HEK293 (cell line): ENCODE results near the gene SLC24A2.

Source experiments
- CTCF ChIA-PET: fragments of 350-600 bp; formaldehyde crosslinking; extraction: SDS; loops from one replicate; lab custom pipeline; 2021; ENCODE audit warnings: antibody characterized with exemption; lab: Yijun Ruan, JAX
- POLR2A ChIA-PET: fragments of 300-600 bp; formaldehyde crosslinking; extraction: SDS; loops from one replicate; lab custom pipeline; 2020; ENCODE audit warnings: antibody characterized with exemption, inconsistent platforms; lab: Yijun Ruan, JAX
- H3K27ac ChIP-seq: fragments of 200-500 bp; sonication (Bioruptor generic); 2 replicates; pipeline ENCODE4 v1.5.1; 2014; ENCODE audit warnings: low read depth, low read length, control low read depth, inconsistent platforms; ENCODE audit errors: extremely low read depth
- H3K36me3 ChIP-seq, 2 experiments: fragments of 200-500 bp in 1 of 2; sonication (Bioruptor generic) in 1 of 2; 1 replicate in 1 of 2; 2 replicates in 1 of 2; pipeline ENCODE4 v1.5.1; 2014 to 2017; ENCODE audit warnings: inconsistent platforms in 2 of 2, low read length in 2 of 2; ENCODE audit not compliant: control insufficient read depth in 2 of 2, insufficient read depth in 1 of 2
- H3K4me1 ChIP-seq: fragments of 200-500 bp; sonication (Bioruptor generic); 2 replicates; pipeline ENCODE4 v1.5.1; 2014; ENCODE audit warnings: mild to moderate bottlenecking, low read length, inconsistent platforms; ENCODE audit not compliant: control insufficient read depth, insufficient read depth
- H3K4me3 ChIP-seq: 2 replicates; pipeline ENCODE4 v1.5.1; 2011; ENCODE audit warnings: low read depth, mild to moderate bottlenecking, control low read depth, low read length, moderate library complexity
- H3K9me3 ChIP-seq: fragments of 200-500 bp; sonication (Bioruptor generic); 2 replicates; pipeline ENCODE4 v1.5.1; 2014; ENCODE audit warnings: low read depth, low read length, inconsistent platforms; ENCODE audit not compliant: control insufficient read depth, insufficient read depth
- AEBP2 ChIP-seq: fragments of 450-650 bp; formaldehyde crosslinking; IDR thresholded peaks from 2 replicates; pipeline ENCODE4 v1.5.1; 2016; ENCODE audit warnings: missing biosample characterization, missing genetic modification characterization, borderline replicate concordance
- ELK4 ChIP-seq: IDR thresholded peaks from 2 replicates; pipeline ENCODE4 v1.6.1; 2011; ENCODE audit warnings: mild to moderate bottlenecking, low read depth, low read length, borderline replicate concordance
- IKZF3 ChIP-seq: fragments of 450-650 bp; IDR thresholded peaks from 2 replicates; pipeline ENCODE4 v1.5.0; 2018; ENCODE audit warnings: missing biosample characterization, mild to moderate bottlenecking, missing genetic modification characterization, moderate library complexity
- OSR2 ChIP-seq: fragments of 450-650 bp; formaldehyde crosslinking; IDR thresholded peaks from 2 replicates; pipeline ENCODE4 v1.5.1; 2016; ENCODE audit warnings: missing biosample characterization, missing genetic modification characterization
- SCRT2 ChIP-seq: fragments of 450-650 bp; formaldehyde crosslinking; IDR thresholded peaks from 2 replicates; pipeline ENCODE4 v1.5.1; 2016; ENCODE audit warnings: missing biosample characterization, missing genetic modification characterization
- ZBTB48 ChIP-seq: fragments of 450-650 bp; formaldehyde crosslinking; IDR thresholded peaks from 2 replicates; pipeline ENCODE4 v1.5.1; 2016; ENCODE audit warnings: missing biosample characterization, missing genetic modification characterization
- ZBTB6 ChIP-seq: fragments of 450-650 bp; formaldehyde crosslinking; IDR thresholded peaks from 2 replicates; pipeline ENCODE4 v1.5.1; 2017; ENCODE audit warnings: missing biosample characterization, missing genetic modification characterization
- ZBTB7A ChIP-seq: fragments of 450-650 bp; formaldehyde crosslinking; IDR thresholded peaks from 2 replicates; pipeline ENCODE4 v1.5.1; 2016; ENCODE audit warnings: low read depth, missing biosample characterization, missing genetic modification characterization
- ZFP41 ChIP-seq: fragments of 450-650 bp; formaldehyde crosslinking; IDR thresholded peaks from 2 replicates; pipeline ENCODE4 v1.5.1; 2016; ENCODE audit warnings: missing biosample characterization, missing genetic modification characterization, borderline replicate concordance
- ZNF114 ChIP-seq: fragments of 450-650 bp; formaldehyde crosslinking; IDR thresholded peaks from 2 replicates; pipeline ENCODE4 v1.5.0; 2017; ENCODE audit warnings: missing biosample characterization, missing genetic modification characterization
- ZNF155 ChIP-seq: fragments of 450-650 bp; formaldehyde crosslinking; IDR thresholded peaks from 2 replicates; pipeline ENCODE4 v1.5.1; 2016; ENCODE audit warnings: missing biosample characterization, missing genetic modification characterization
- ZNF248 ChIP-seq: fragments of 450-650 bp; formaldehyde crosslinking; IDR thresholded peaks from 2 replicates; pipeline ENCODE4 v1.5.1; 2017; ENCODE audit warnings: missing biosample characterization, missing genetic modification characterization
- ZNF274 ChIP-seq, 2 experiments: fragments of 200-500 bp in 1 of 2; fragments of 450-650 bp in 1 of 2; sonication (Bioruptor generic) in 1 of 2; formaldehyde crosslinking in 1 of 2; IDR thresholded peaks; 2 replicates each; pipeline versions ENCODE4 v1.5.1 to v1.6.1; 2014 to 2016; ENCODE audit warnings: borderline replicate concordance in 1 of 2, inconsistent platforms in 1 of 2, low read length in 1 of 2, missing biosample characterization in 1 of 2, missing genetic modification characterization in 1 of 2
- ZNF302 ChIP-seq: fragments of 450-650 bp; formaldehyde crosslinking; IDR thresholded peaks from 2 replicates; pipeline ENCODE4 v1.5.1; 2016; ENCODE audit warnings: missing biosample characterization, missing genetic modification characterization, low read depth
- ZNF324 ChIP-seq: fragments of 450-650 bp; formaldehyde crosslinking; IDR thresholded peaks from 2 replicates; pipeline ENCODE4 v1.5.1; 2016; ENCODE audit warnings: missing biosample characterization, missing genetic modification characterization
- ZNF341 ChIP-seq: fragments of 450-650 bp; formaldehyde crosslinking; IDR thresholded peaks from 2 replicates; pipeline ENCODE4; 2016; ENCODE audit warnings: low read depth, missing biosample characterization, missing genetic modification characterization
- ZNF350 ChIP-seq: fragments of 450-650 bp; formaldehyde crosslinking; IDR thresholded peaks from 2 replicates; pipeline ENCODE4 v1.5.0; 2017; ENCODE audit warnings: missing biosample characterization, mild to moderate bottlenecking, missing genetic modification characterization
- ZNF37A ChIP-seq: fragments of 450-650 bp; IDR thresholded peaks from 2 replicates; pipeline ENCODE4 v1.5.1; 2018; ENCODE audit warnings: missing biosample characterization, missing genetic modification characterization
- ZNF391 ChIP-seq: fragments of 450-650 bp; formaldehyde crosslinking; IDR thresholded peaks from 2 replicates; pipeline ENCODE4 v1.5.1; 2016; ENCODE audit warnings: low read depth, missing biosample characterization, missing genetic modification characterization, borderline replicate concordance
- ZNF510 ChIP-seq: fragments of 450-650 bp; formaldehyde crosslinking; IDR thresholded peaks from 2 replicates; pipeline ENCODE4 v1.5.1; 2018; ENCODE audit warnings: mild to moderate bottlenecking, missing genetic modification characterization, missing biosample characterization; ENCODE audit not compliant: insufficient replicate concordance
- ZNF560 ChIP-seq: fragments of 450-650 bp; formaldehyde crosslinking; IDR thresholded peaks from 2 replicates; pipeline ENCODE4 v1.5.1; 2017; ENCODE audit warnings: missing biosample characterization, missing genetic modification characterization, borderline replicate concordance
- ZNF610 ChIP-seq: fragments of 450-650 bp; formaldehyde crosslinking; IDR thresholded peaks from 2 replicates; pipeline ENCODE4 v1.5.1; 2016; ENCODE audit warnings: missing biosample characterization, missing genetic modification characterization, borderline replicate concordance
- ZNF629 ChIP-seq: fragments of 450-650 bp; formaldehyde crosslinking; IDR thresholded peaks from 2 replicates; pipeline ENCODE4 v1.5.1; 2017; ENCODE audit warnings: missing biosample characterization, missing genetic modification characterization
- ZNF660 ChIP-seq: fragments of 450-650 bp; IDR thresholded peaks from 2 replicates; pipeline ENCODE4 v1.5.1; 2018; ENCODE audit warnings: missing biosample characterization, mild to moderate bottlenecking, missing genetic modification characterization
- ZNF664 ChIP-seq: fragments of 450-650 bp; formaldehyde crosslinking; IDR thresholded peaks from 2 replicates; pipeline ENCODE4 v1.5.1; 2016; ENCODE audit warnings: missing biosample characterization, missing genetic modification characterization
- ZSCAN30 ChIP-seq: fragments of 450-650 bp; IDR thresholded peaks from 2 replicates; pipeline ENCODE4 v1.5.1; 2018; ENCODE audit warnings: missing biosample characterization, mild to moderate bottlenecking, missing genetic modification characterization, moderate library complexity

Gene SLC24A2

GRCh38 chr9:19787672-19788071, 1.2 kb downstream of the SLC24A2 start:
- no peak overlapping the region for H3K4me3 ChIP-seq

GRCh38 chr9:19785230-19785629, 3.6 kb downstream of the SLC24A2 start:
- H3K4me1 ChIP-seq = no peaks in the 10 kb centered on the region; the same call in 1 of the 2 replicates
- no peak for TF ChIP-seq ZNF302 (tag by site-specific recombination)
- TF ChIP-seq ZNF274 (IDR thresholded peaks at IDR 0.05; ENCODE audit: low read length) = no peak
- no peak for TF ChIP-seq ZNF274 (tag by site-specific recombination; IDR thresholded peaks at IDR 0.05; ENCODE audit: borderline replicate concordance)
- TF ChIP-seq SCRT2 (tag by site-specific recombination) = no peak
- ChIA-PET POLR2A (no interaction called here), CTCF (interaction anchor here (0.7 kb wide), 1 partner anchor 16 kb away, joined by 3 read pairs; no protein-coding TSS in a partner anchor)
- H3K27ac ChIP-seq = no peak overlapping the region
- no peak overlapping the region for H3K4me3 ChIP-seq
- no peaks in the 10 kb centered on the region for H3K36me3 ChIP-seq
- H3K9me3 ChIP-seq = no peaks in the 10 kb centered on the region

More at GRCh38 chr9:19787672-19788071, 1.2 kb downstream of the SLC24A2 start:
- H3K4me1 ChIP-seq = no peaks in the 10 kb centered on the region; the same call in 1 of the 2 replicates
- no peak for TF ChIP-seq ZNF248 (tag by site-specific recombination)
- no peak for TF ChIP-seq OSR2 (tag by site-specific recombination)
- no peak for TF ChIP-seq ZBTB7A (tag by site-specific recombination)
- no peak for TF ChIP-seq ZNF660 (tag by site-specific recombination)
- TF ChIP-seq ZNF155 = no peak
- no peak for TF ChIP-seq ZBTB48 (tag by site-specific recombination)
- TF ChIP-seq ZFP41 (tag by site-specific recombination) = no peak
- no peak for TF ChIP-seq AEBP2
- TF ChIP-seq ZNF37A (tag by site-specific recombination) = no peak
- no peak for TF ChIP-seq ZNF610
- CTCF ChIA-PET = interaction anchor here (0.6 to 0.9 kb wide), 3 partner anchors 10 to 322 kb away, joined by 3 to 5 read pairs (median 3); no protein-coding TSS in a partner anchor
- H3K36me3 ChIP-seq = no peaks in the 10 kb centered on the region
- H3K9me3 ChIP-seq = no peaks in the 10 kb centered on the region
- no peak overlapping the region for H3K27ac ChIP-seq
- POLR2A ChIA-PET = interaction anchor here (0.8 kb wide), 1 partner anchor 11 kb away, joined by 4 read pairs; no protein-coding TSS in a partner anchor

- Histone ChIP-seq H3K4me3 (no peak overlapping the region), H3K9me3 (no peaks in the 10 kb centered on the region), H3K27ac (no peak overlapping the region), H3K4me1 (no peaks in the 10 kb centered on the region; the same call in 1 of the 2 replicates), H3K36me3 (no peaks in the 10 kb centered on the region)
- no peak for TF ChIP-seq IKZF3
- no peak for TF ChIP-seq ZNF324 (tag by site-specific recombination)
- no peak for TF ChIP-seq ZNF114 (tag by site-specific recombination)
- TF ChIP-seq ZNF510 (tag by site-specific recombination) = no peak
- no peak for TF ChIP-seq ZNF629 (tag by site-specific recombination)
- ChIA-PET CTCF (no interaction called here), POLR2A (no interaction called here)
Measured at GRCh38 chr9:19784136-19784535, 4.7 kb downstream of the SLC24A2 start.

- Histone ChIP-seq H3K4me3 (no peak overlapping the region), H3K27ac (no peak overlapping the region), H3K4me1 (no peaks in the 10 kb centered on the region; the same call in 1 of the 2 replicates), H3K9me3 (no peaks in the 10 kb centered on the region), H3K36me3 (no peaks in the 10 kb centered on the region)
- ChIA-PET CTCF (no interaction called here), POLR2A (no interaction called here)
- TF ChIP-seq ZBTB6 (no peak), ZNF560 (tag by site-specific recombination) (no peak), ZNF664 (tag by site-specific recombination) (no peak), ZBTB7A (tag by site-specific recombination) (no peak), ZNF341 (tag by site-specific recombination) (no peak), ELK4 (no peak), ZNF660 (tag by site-specific recombination) (no peak), ZSCAN30 (tag by site-specific recombination) (no peak), ZNF350 (tag by site-specific recombination) (no peak), ZNF391 (tag by site-specific recombination) (no peak)
Measured at GRCh38 chr9:19783500-19783899, 5.3 kb downstream of the SLC24A2 start.
